Measurements from ENCODE around the gene TNFRSF12A.

TNFRSF12A gene

GRCh38 chr16:3026003-3026378 lies 5.8 kb downstream of the TNFRSF12A start:
- no peak for DNase-seq (ENCODE audit: low spot score)

GRCh38 chr16:3026609-3027488 lies 6.7 kb downstream of the TNFRSF12A start:
- no peak for DNase-seq (ENCODE audit: low spot score)

GRCh38 chr16:3027489-3027795 lies 7.3 kb downstream of the TNFRSF12A start:
- DNase-seq (ENCODE audit: low spot score): no peak

GRCh38 chr16:3027983-3028715 lies 8.0 kb downstream of the TNFRSF12A start:
- peak; percentile 86 for DNase-seq (ENCODE audit: low spot score)

GRCh38 chr16:3028716-3029319 lies 8.7 kb downstream of the TNFRSF12A start:
- DNase-seq (ENCODE audit: low spot score): no peak

- DNase-seq (ENCODE audit: low spot score): no peak
Measured at GRCh38 chr16:3029491-3030221, 9.5 kb downstream of the TNFRSF12A start.

GRCh38 chr16:3030222-3031212 lies 10.3 kb downstream of the TNFRSF12A start:
- no peak for DNase-seq (ENCODE audit: low spot score)

- no peak for DNase-seq (ENCODE audit: low spot score)
Measured at GRCh38 chr16:3032624-3033023, 12.5 kb downstream of the TNFRSF12A start.

- DNase-seq (ENCODE audit: low spot score): no peak
Measured at GRCh38 chr16:3035289-3035971, 15.3 kb downstream of the TNFRSF12A start.

- no peak for DNase-seq (ENCODE audit: low spot score)
Measured at GRCh38 chr16:3035972-3036725, 16.0 kb downstream of the TNFRSF12A start.

GRCh38 chr16:3036726-3037315 lies 16.7 kb downstream of the TNFRSF12A start, which contains the start of gene BICDL2:
Gene BICDL2, minus strand, starts transcription at chr16:3036944. Its CDS starts 1,448 bp downstream, at chr16:3035496.
- no peak for DNase-seq (ENCODE audit: low spot score)

GRCh38 chr16:3038256-3038655 lies 18.1 kb downstream of the TNFRSF12A start:
- no peak for DNase-seq (ENCODE audit: low spot score)

GRCh38 chr16:3038896-3039295 lies 18.7 kb downstream of the TNFRSF12A start:
- no peak for DNase-seq (ENCODE audit: low spot score)

- no peak for DNase-seq (ENCODE audit: low spot score)
Measured at GRCh38 chr16:3042376-3042775, 22.2 kb downstream of the TNFRSF12A start.

GRCh38 chr16:3044708-3045107 lies 24.5 kb downstream of the TNFRSF12A start:
- DNase-seq (ENCODE audit: low spot score): no peak

- no peak for DNase-seq (ENCODE audit: low spot score)
Measured at GRCh38 chr16:3045758-3046640, 25.8 kb downstream of the TNFRSF12A start, which contains the start of gene MMP25. Gene MMP25, plus strand, starts transcription at chr16:3046561. Its CDS starts 357 bp downstream, at chr16:3046918.

- no peak for DNase-seq (ENCODE audit: low spot score)
Measured at GRCh38 chr16:3046641-3047386, 26.6 kb downstream of the TNFRSF12A start.
